SU-DHL-6 (cell line): ENCODE data around the gene ATP6V1B1.

Experiments used
- H2AFZ ChIP-seq: fragments of 200-600 bp; sonication (generic); 2 replicates; pipeline ENCODE4 v1.6.1; 2014; ENCODE audit warnings: low read depth, mild to moderate bottlenecking, moderate library complexity, mixed read lengths, antibody characterized with exemption, low read length; ENCODE audit not compliant: severe bottlenecking
- H3F3A ChIP-seq: fragments of 200-600 bp; shearing (Covaris generic); 2 replicates; pipeline ENCODE4 v1.6.0; 2016; ENCODE audit warnings: antibody characterized with exemption, mild to moderate bottlenecking; ENCODE audit not compliant: insufficient read depth
- H3K27ac ChIP-seq: fragments of 200-600 bp; sonication (generic); 2 replicates; pipeline ENCODE4 v1.5.1; 2016; ENCODE audit warnings: low read depth, mild to moderate bottlenecking, low read length, moderate library complexity, mixed read lengths
- H3K27me3 ChIP-seq: fragments of 200-600 bp; sonication (generic), shearing (Covaris generic); 2 replicates; pipeline ENCODE4 v1.6.0; 2014; ENCODE audit warnings: mild to moderate bottlenecking, low read length
- H3K36me3 ChIP-seq: fragments of 200-600 bp; sonication (generic); 2 replicates; pipeline ENCODE4 v1.6.1; 2014; ENCODE audit warnings: mild to moderate bottlenecking, low read length, mixed read lengths
- H3K4me2 ChIP-seq: fragments of 300-600, 200-600 bp; shearing (Covaris generic), sonication (generic); 2 replicates; pipeline ENCODE4 v1.6.0; 2014; ENCODE audit warnings: low read length, low read depth, mild to moderate bottlenecking; ENCODE audit not compliant: poor library complexity, severe bottlenecking
- H3K4me3 ChIP-seq: fragments of 200-600 bp; sonication (generic); 2 replicates; pipeline ENCODE4 v1.5.1; 2014; ENCODE audit warnings: antibody characterized with exemption, low read length, mild to moderate bottlenecking, mixed read lengths; ENCODE audit not compliant: insufficient read depth, poor library complexity, severe bottlenecking
- H3K79me2 ChIP-seq: fragments of 200-600 bp; sonication (generic); 2 replicates; pipeline ENCODE4 v1.6.1; 2014; ENCODE audit warnings: mild to moderate bottlenecking, low read length, moderate library complexity; ENCODE audit not compliant: insufficient read depth
- H3K9ac ChIP-seq: fragments of 200-600 bp; sonication (generic); 2 replicates; pipeline ENCODE4 v1.7.0; 2014; ENCODE audit warnings: mild to moderate bottlenecking, low read length
- H3K9me2 ChIP-seq: fragments of 200-600 bp; sonication (generic); replicated peaks from 2 replicates; pipeline ENCODE4 v1.6.1; 2014; ENCODE audit warnings: low read length; ENCODE audit not compliant: insufficient read depth
- H3K9me3 ChIP-seq: fragments of 200-600 bp; sonication (generic); 2 replicates; pipeline ENCODE4 v1.6.1; 2014; ENCODE audit warnings: low read length, mixed read lengths; ENCODE audit not compliant: insufficient read depth
- H4K20me1 ChIP-seq: fragments of 200-600 bp; sonication (generic); 2 replicates; pipeline ENCODE4 v1.6.1; 2014; ENCODE audit warnings: low read depth, mild to moderate bottlenecking, antibody characterized with exemption, low read length, moderate library complexity, mixed read lengths
- EZH2phosphoT487 ChIP-seq: fragments of 200-600 bp; sonication (generic), shearing (Covaris generic); conservative IDR thresholded peaks from 2 replicates; pipeline ENCODE4 v1.6.1; 2018; ENCODE audit warnings: mild to moderate bottlenecking, antibody characterized with exemption, low read length, moderate library complexity, mixed read lengths
- TF ChIP-seq, protein P1 (sequence below): fragments of 200-600 bp; sonication (generic); IDR thresholded peaks from one replicate; pipeline ENCODE4 v1.5.1; 2017; ENCODE audit warnings: antibody characterized with exemption, mild to moderate bottlenecking, low read length, moderate library complexity; ENCODE audit not compliant: insufficient read depth, poor library complexity, severe bottlenecking

ATP6V1B1 gene

DNA sequence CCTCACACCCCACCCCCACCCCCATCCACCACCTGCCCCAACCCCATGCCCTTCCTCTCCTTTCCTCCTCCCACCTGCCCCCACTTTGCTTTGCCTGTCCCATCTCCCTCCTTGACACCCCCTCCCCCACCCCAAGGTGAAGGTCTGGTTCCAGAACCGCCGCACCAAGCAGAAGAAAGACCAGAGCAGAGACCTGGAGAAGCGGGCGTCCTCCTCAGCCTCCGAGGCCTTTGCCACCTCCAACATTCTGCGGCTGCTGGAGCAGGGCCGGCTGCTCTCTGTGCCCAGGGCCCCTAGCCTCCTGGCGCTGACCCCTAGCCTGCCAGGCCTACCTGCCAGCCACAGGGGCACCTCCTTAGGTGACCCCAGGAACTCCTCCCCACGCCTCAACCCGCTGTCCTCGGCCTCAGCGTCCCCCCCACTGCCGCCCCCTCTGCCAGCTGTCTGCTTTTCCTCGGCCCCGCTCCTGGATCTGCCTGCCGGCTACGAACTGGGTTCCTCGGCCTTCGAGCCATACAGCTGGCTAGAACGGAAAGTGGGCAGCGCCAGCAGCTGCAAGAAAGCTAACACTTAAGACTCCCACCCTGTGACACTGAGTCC, 3.0 kb upstream of the ATP6V1B1 start:
- H2AFZ ChIP-seq, result no peak overlapping the region
- H3K9ac ChIP-seq, result no peak overlapping the region
- H3K79me2 ChIP-seq, result no peaks in the 10 kb centered on the region
- H3F3A ChIP-seq, result no peaks in the 10 kb centered on the region
- no peak overlapping the region for H3K27ac ChIP-seq
- no peak overlapping the region for H3K4me2 ChIP-seq
- H3K36me3 ChIP-seq, result no peaks in the 10 kb centered on the region
- no peak overlapping the region for H3K4me3 ChIP-seq
- TF ChIP-seq, protein P1, sequence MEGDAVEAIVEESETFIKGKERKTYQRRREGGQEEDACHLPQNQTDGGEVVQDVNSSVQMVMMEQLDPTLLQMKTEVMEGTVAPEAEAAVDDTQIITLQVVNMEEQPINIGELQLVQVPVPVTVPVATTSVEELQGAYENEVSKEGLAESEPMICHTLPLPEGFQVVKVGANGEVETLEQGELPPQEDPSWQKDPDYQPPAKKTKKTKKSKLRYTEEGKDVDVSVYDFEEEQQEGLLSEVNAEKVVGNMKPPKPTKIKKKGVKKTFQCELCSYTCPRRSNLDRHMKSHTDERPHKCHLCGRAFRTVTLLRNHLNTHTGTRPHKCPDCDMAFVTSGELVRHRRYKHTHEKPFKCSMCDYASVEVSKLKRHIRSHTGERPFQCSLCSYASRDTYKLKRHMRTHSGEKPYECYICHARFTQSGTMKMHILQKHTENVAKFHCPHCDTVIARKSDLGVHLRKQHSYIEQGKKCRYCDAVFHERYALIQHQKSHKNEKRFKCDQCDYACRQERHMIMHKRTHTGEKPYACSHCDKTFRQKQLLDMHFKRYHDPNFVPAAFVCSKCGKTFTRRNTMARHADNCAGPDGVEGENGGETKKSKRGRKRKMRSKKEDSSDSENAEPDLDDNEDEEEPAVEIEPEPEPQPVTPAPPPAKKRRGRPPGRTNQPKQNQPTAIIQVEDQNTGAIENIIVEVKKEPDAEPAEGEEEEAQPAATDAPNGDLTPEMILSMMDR, result no peak
- no peak for TF ChIP-seq EZH2phosphoT487
- no peaks in the 10 kb centered on the region for H3K9me2 ChIP-seq
- H4K20me1 ChIP-seq, result no peaks in the 10 kb centered on the region
- no peaks in the 10 kb centered on the region for H3K9me3 ChIP-seq
- no peaks in the 10 kb centered on the region for H3K27me3 ChIP-seq

DNA sequence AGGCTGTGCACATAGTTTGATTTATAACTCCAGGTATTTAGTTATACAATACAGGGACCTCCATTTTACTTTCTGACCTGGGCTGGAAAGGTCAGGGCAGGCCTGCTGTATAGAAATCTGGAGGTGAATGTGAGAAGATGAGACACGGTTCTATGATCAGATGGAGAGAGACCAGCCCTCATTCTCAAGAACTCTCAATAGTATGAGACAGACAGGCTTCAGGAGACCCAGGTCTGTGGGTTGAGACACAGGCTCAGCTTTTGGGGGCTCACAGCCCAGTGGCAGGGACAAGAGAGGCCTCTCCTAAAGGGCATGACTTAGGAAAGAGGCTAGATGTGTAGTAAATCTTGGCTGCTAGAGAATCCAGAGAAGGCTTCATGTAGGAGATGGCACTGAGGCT, 719 bp upstream of the ATP6V1B1 start:
- Histone ChIP-seq H3K36me3 (no peaks in the 10 kb centered on the region), H3K9me2 (no peaks in the 10 kb centered on the region), H3K9me3 (no peaks in the 10 kb centered on the region), H3K27me3 (no peaks in the 10 kb centered on the region), H2AFZ (no peak overlapping the region), H4K20me1 (no peaks in the 10 kb centered on the region), H3K27ac (no peak overlapping the region), H3K4me2 (no peak overlapping the region), H3K4me3 (no peak overlapping the region), H3K9ac (no peak overlapping the region), H3K79me2 (no peaks in the 10 kb centered on the region), H3F3A (no peaks in the 10 kb centered on the region)
- no peak for TF ChIP-seq EZH2phosphoT487
- TF ChIP-seq, protein P1, result no peak

DNA sequence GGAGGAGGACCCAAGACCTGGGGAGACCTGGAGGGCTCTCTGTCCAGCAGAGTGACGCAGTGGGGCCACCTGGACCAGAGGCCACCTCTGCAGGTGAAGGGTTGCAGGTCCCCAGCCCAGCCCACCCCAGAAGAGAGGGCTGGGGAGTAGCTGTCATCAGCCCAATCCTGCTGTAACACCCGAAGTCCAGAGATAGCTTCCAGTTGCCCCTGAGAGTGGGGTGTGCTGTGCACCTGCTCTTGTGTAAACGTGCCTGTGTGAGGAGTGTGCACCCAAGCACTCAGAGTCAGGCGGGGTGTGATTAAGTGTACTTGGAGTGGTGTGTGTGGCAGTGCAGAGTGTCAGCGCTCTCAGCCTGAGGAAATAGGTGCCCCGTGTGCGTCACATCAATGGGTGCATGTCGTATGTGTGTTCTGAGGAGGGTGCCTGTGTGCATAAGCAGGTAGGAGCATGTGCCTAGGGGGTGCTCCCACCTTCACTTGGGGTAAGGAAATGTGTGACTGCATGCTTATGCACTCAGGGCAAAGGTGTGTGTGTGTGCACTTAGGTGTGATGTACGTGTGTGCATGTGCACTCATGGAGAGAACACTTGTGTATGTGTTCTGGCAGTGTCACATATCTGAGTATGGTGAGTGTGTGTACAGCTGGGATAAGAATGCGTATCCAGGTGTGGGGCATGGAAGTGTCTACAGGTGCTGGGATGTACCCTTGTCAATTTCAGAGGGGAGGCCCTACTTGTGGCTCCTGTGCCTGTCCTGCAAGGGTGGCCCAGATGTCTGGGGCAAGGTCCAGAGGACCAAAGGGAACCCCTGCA, 672 bp downstream of the ATP6V1B1 start:
- Histone ChIP-seq H3K27me3 (no peaks in the 10 kb centered on the region), H2AFZ (no peak overlapping the region)

More for the DNA sequence above, 672 bp downstream of the ATP6V1B1 start:
- TF ChIP-seq EZH2phosphoT487, result no peak
- TF ChIP-seq, protein P1, result no peak
- Histone ChIP-seq H3K9me3 (no peaks in the 10 kb centered on the region), H3K4me2 (no peak overlapping the region), H4K20me1 (no peaks in the 10 kb centered on the region), H3K9me2 (no peaks in the 10 kb centered on the region), H3K4me3 (no peak overlapping the region), H3F3A (no peaks in the 10 kb centered on the region), H3K9ac (no peak overlapping the region), H3K36me3 (no peaks in the 10 kb centered on the region), H3K79me2 (no peaks in the 10 kb centered on the region), H3K27ac (no peak overlapping the region)
